GM18508 (cell line): ENCODE data around the gene HLX.

Experiments
- ATAC-seq: cut with Tn5 transposase; IDR thresholded peaks from one replicate; pipeline ENCODE4 v1.9.1; 2021; ENCODE audit warnings: moderate number of reproducible peaks; ENCODE audit not compliant: insufficient read depth, unreplicated experiment

The HLX gene

GRCh38 chr1:220921498-220921897 lies 42.3 kb downstream of the HLX start:
- no peak for ATAC-seq

GRCh38 chr1:220921971-220922635 lies 42.9 kb downstream of the HLX start:
- ATAC-seq: no peak

GRCh38 chr1:220922951-220923350 lies 43.7 kb downstream of the HLX start:
- ATAC-seq: no peak

GRCh38 chr1:220924331-220924970 lies 45.2 kb downstream of the HLX start:
- ATAC-seq: no peak

- no peak for ATAC-seq
Measured at GRCh38 chr1:220925707-220926106, 46.5 kb downstream of the HLX start.

- no peak for ATAC-seq
Measured at GRCh38 chr1:220926146-220926545, 46.9 kb downstream of the HLX start.

- ATAC-seq: no peak
Measured at GRCh38 chr1:220927442-220927841, 48.2 kb downstream of the HLX start.

GRCh38 chr1:220928320-220928719 lies 49.1 kb downstream of the HLX start:
- no peak for ATAC-seq

GRCh38 chr1:220928725-220929300 lies 49.6 kb downstream of the HLX start:
- no peak for ATAC-seq

GRCh38 chr1:220929304-220929703 lies 50.1 kb downstream of the HLX start:
- ATAC-seq: no peak
